ENCODE measurements around the gene CLCA4. TPM values are rescaled to one million over a fixed set of nuclear protein-coding genes. Genes with fewer than 3 reads are reported as not detected.

CLCA4 gene
- total RNA-seq, 2 experiments from 2014 or later: not detected

- intact Hi-C loops (cut with DNase I, micrococcal nuclease): no loop called here
- H3K4me1 Mint-ChIP-seq (ENCODE audit: low read depth): no peaks in the 10 kb centered on the region
- no peak overlapping the region for H3K27ac Mint-ChIP-seq
- no peak overlapping the region for H3K4me3 Mint-ChIP-seq
- Histone ChIP-seq H3K4me1 (ENCODE audit: insufficient read depth, low read length) (no peaks in the 10 kb centered on the region), H3K36me3 (ENCODE audit: insufficient read depth, low read length) (no peaks in the 10 kb centered on the region), H3K27ac (ENCODE audit: low read depth in 1 of 2, low read length in 2 of 2) (no peak overlapping the region), H3K4me3 (ENCODE audit: low read length) (no peak overlapping the region), H3K9me3 (ENCODE audit: control insufficient read depth in 1 of 2, insufficient read depth in 1 of 2, low read length in 2 of 2) (peaks cover 0 to 8% of the 10 kb centered on the region in 2 experiments), H3K27me3 (ENCODE audit: control insufficient read depth in 1 of 2, insufficient read depth in 2 of 2, low read length in 2 of 2) (no peaks in the 10 kb centered on the region)
- ATAC-seq (ENCODE audit: poor library complexity): no peak
- DNase-seq: no peak
- H3K36me3 Mint-ChIP-seq (ENCODE audit: low read depth): no peaks in the 10 kb centered on the region
- peaks cover 4% of the 10 kb centered on the region for H3K9me3 Mint-ChIP-seq
- CTCF ChIA-PET: no interaction called here
- peaks cover 13% of the 10 kb centered on the region for H3K27me3 Mint-ChIP-seq
- TF ChIP-seq CTCF (IDR thresholded peaks at IDR 0.05): no peak
- POLR2A ChIA-PET: no interaction called here
Observed at GRCh38 chr1:86618358-86618757, 71.5 kb downstream of the CLCA4 start.

GRCh38 chr1:86619313-86619712, 72.4 kb downstream of the CLCA4 start:
- DNase-seq: no peak
- no peak for TF ChIP-seq CTCF (IDR thresholded peaks at IDR 0.05)
- H3K4me1 ChIP-seq (ENCODE audit: insufficient read depth, low read length): no peaks in the 10 kb centered on the region
- no peaks in the 10 kb centered on the region for H3K27me3 ChIP-seq (ENCODE audit: control insufficient read depth in 1 of 2, insufficient read depth in 2 of 2, low read length in 2 of 2)
- no peaks in the 10 kb centered on the region for H3K4me1 Mint-ChIP-seq (ENCODE audit: low read depth)
- H3K9me3 Mint-ChIP-seq: peaks cover 2% of the 10 kb centered on the region
- no peak overlapping the region for H3K27ac ChIP-seq (ENCODE audit: low read depth in 1 of 2, low read length in 2 of 2)
- no peak overlapping the region for H3K4me3 Mint-ChIP-seq
- ChIA-PET CTCF (no interaction called here), POLR2A (no interaction called here)
- no peaks in the 10 kb centered on the region for H3K36me3 Mint-ChIP-seq (ENCODE audit: low read depth)
- peaks cover 13% of the 10 kb centered on the region for H3K27me3 Mint-ChIP-seq
- H3K9me3 ChIP-seq (ENCODE audit: control insufficient read depth in 1 of 2, insufficient read depth in 1 of 2, low read length in 2 of 2): peaks cover 0 to under 1% of the 10 kb centered on the region in 2 experiments
- ATAC-seq (ENCODE audit: poor library complexity): no peak
- H3K4me3 ChIP-seq (ENCODE audit: low read length): no peak overlapping the region
- H3K27ac Mint-ChIP-seq: no peak overlapping the region
- intact Hi-C loops (cut with DNase I, micrococcal nuclease): no loop called here
- H3K36me3 ChIP-seq (ENCODE audit: insufficient read depth, low read length): no peaks in the 10 kb centered on the region

GRCh38 chr1:86621286-86621685, 74.4 kb downstream of the CLCA4 start:
- Mint-ChIP-seq H3K4me3 (no peak overlapping the region), H3K9me3 (no peaks in the 10 kb centered on the region), H3K27me3 (peaks cover 13% of the 10 kb centered on the region), H3K36me3 (ENCODE audit: low read depth) (no peaks in the 10 kb centered on the region), H3K4me1 (ENCODE audit: low read depth) (no peaks in the 10 kb centered on the region), H3K27ac (no peak overlapping the region)
- Histone ChIP-seq H3K4me3 (ENCODE audit: low read length) (no peak overlapping the region), H3K9me3 (ENCODE audit: control insufficient read depth in 1 of 2, insufficient read depth in 1 of 2, low read length in 2 of 2) (peaks cover 0 to 4% of the 10 kb centered on the region in 2 experiments), H3K27me3 (ENCODE audit: control insufficient read depth in 1 of 2, insufficient read depth in 2 of 2, low read length in 2 of 2) (no peaks in the 10 kb centered on the region), H3K27ac (ENCODE audit: low read depth in 1 of 2, low read length in 2 of 2) (no peak overlapping the region), H3K36me3 (ENCODE audit: insufficient read depth, low read length) (no peaks in the 10 kb centered on the region), H3K4me1 (ENCODE audit: insufficient read depth, low read length) (no peaks in the 10 kb centered on the region)
- ChIA-PET CTCF (no interaction called here), POLR2A (interaction anchor here (1.1 kb wide), 1 partner anchor 8 kb away, joined by 3 read pairs; no protein-coding TSS in a partner anchor)
- ATAC-seq (ENCODE audit: poor library complexity): no peak
- intact Hi-C loops (cut with DNase I, micrococcal nuclease): no loop called here
- TF ChIP-seq CTCF (IDR thresholded peaks at IDR 0.05): no peak
- no peak for DNase-seq

Other genes starting within 250 kb of the CLCA4 start
- 10 to 100 TPM; 68.1 to 71.2 TPM for gene ODF2L, start 150.8 kb upstream of the CLCA4 start, total RNA-seq
- not detected for gene CLCA2, start 122.9 kb upstream of the CLCA4 start, total RNA-seq
- gene CLCA1, start 78.2 kb upstream of the CLCA4 start, total RNA-seq: not detected
- gene SH3GLB1, start 157.5 kb downstream of the CLCA4 start, total RNA-seq: 10 to 100 TPM; 50.6 to 52.3 TPM